Activated T-helper 9 cell treated with anti-CD3 and anti-CD28 coated beads, Interleukin-2, amount 50 U/mL, for 16 hours (primary cell): ENCODE data around the gene TRAPPC3.
"Not testable (repeated sequence)": the region's sequence is repeated elsewhere in the genome, so short reads cannot be mapped to it uniquely, and the experiment has no call there.

Source experiments
- DNase-seq: peaks from one replicate; pipeline ENCODE4 v3.0.0-alpha.2; 2020; ENCODE audit warnings: low read depth

The TRAPPC3 gene

GRCh38 chr1:36149237-36149972, at the start of gene TRAPPC3:
Gene TRAPPC3 (minus strand): TSS chr1:36149486. CDS start chr1:36149378, 108 bp downstream.
- DNase-seq, result peak; percentile 100

- DNase-seq, result no peak
Measured at GRCh38 chr1:36198641-36199040, 49.4 kb upstream of the TRAPPC3 start.

DNA sequence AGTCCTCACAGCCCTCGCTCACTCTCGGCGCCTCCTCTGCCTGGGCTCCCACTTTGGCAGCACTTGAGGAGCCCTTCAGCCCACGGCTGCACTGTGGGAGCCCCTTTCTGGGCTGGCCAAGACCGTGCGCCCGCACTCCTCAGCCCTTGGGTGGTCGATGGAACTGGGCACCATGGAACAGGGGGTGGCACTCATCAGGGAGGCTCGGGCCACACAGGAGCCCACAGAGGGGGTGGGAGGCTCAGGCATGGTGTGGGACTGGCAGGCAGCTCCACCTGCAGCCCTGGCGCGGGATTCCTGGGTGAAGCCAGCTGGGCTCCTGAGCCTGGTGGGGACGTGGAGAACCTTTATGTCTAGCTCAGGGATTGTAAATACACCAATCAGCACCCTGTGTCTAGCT, 47.5 kb upstream of the TRAPPC3 start:
- DNase-seq, result not testable (repeated sequence)

GRCh38 chr1:36187800-36188593, 38.7 kb upstream of the TRAPPC3 start:
- DNase-seq, result peak; percentile 64

GRCh38 chr1:36183309-36183856, 34.1 kb upstream of the TRAPPC3 start:
- no peak for DNase-seq

GRCh38 chr1:36182734-36183133, 33.4 kb upstream of the TRAPPC3 start:
- no peak for DNase-seq

GRCh38 chr1:36179220-36179600, 29.9 kb upstream of the TRAPPC3 start:
- DNase-seq, result no peak

DNA sequence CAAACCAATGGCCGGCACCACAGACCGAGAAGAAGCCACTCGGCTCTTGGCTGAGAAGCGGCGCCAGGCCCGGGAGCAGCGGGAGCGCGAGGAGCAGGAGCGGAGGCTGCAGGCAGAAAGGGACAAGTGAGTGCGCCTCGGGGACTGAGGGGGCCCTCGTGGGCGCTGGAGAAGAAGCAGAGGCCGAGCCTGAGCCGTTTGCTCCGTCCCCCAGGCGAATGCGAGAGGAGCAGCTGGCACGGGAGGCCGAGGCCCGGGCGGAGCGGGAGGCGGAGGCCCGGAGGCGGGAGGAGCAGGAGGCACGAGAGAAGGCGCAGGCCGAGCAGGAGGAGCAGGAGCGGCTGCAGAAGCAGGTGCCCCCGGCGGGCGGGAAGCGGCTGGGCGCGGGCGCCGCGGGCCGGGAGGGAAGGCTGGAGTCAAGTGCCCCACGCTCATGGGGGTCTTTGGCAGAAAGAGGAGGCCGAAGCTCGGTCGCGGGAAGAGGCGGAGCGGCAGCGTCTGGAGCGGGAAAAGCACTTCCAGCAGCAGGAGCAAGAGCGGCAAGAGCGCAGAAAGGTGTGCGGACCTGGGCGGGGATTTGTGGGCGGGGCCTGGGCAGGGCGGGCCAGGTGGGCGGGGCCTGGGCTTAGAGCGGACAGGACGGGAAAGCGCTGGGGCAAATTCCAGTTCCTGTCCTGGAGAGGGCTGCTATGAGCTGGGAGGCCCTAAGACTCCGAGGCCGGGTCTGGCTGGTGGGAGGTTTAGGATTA, 29.4 kb upstream of the TRAPPC3 start:
- DNase-seq, result no peak

DNA sequence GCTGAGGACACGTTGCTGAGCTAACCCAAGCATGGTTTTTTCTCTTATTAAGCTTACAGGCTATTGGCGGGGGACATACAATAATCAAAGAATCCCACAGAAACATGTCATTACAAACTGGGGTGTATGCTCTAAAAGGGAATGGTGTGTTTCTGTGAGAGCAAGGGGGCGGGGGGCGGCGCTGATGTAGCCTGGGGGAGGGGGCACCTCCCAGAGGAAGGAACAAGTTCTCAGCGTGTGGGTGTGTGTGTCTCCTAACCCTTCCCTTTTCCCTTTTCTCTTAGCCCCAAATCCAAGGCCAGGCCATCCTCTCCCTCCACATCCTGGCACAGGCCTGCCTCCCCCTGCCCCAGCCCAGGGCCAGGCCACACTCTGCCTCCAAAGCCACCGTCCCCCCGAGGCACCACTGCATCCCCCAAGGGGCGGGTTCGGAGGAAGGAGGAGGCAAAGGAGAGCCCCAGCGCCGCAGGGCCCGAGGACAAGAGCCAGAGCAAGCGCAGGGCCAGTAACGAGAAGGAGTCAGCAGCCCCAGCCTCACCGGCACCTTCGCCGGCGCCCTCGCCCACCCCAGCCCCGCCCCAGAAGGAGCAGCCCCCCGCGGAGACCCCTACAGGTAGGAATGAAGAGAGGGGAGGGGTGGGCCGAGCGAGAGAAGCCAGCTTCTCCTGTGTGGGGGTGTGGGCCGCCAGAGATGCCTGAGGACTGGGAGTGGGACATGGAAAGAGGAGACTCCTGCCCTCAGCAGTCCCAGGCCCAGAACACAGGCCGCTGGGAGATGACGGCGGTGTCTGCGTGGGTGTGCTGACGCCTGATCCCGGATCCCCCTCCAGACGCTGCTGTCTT, 28.5 kb upstream of the TRAPPC3 start:
- DNase-seq, result no peak

GRCh38 chr1:36176106-36176949, 27.0 kb upstream of the TRAPPC3 start:
- no peak for DNase-seq

- DNase-seq, result no peak
Measured at GRCh38 chr1:36175137-36176095, 26.1 kb upstream of the TRAPPC3 start.

DNA sequence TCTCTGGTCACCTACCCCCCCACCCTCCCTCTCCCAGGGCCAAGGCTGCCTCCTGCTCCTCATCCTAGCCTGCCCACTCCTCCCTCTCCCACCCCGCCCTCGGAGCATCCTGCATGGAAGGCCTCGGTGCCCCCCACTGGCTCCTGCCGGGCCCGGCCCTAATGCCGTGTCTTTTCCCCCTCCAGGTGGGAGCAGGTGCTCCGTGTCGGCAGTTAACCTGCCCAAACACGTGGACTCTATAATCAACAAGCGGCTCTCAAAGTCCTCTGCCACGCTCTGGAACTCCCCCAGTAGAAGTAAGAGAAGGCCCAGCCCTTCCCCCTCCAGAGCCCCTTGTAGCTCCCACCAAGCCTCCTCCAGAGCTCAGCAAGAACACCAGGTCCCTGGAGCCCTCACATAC, 25.4 kb upstream of the TRAPPC3 start:
- no peak for DNase-seq

GRCh38 chr1:36172983-36173382, 23.7 kb upstream of the TRAPPC3 start:
- DNase-seq, result no peak

DNA sequence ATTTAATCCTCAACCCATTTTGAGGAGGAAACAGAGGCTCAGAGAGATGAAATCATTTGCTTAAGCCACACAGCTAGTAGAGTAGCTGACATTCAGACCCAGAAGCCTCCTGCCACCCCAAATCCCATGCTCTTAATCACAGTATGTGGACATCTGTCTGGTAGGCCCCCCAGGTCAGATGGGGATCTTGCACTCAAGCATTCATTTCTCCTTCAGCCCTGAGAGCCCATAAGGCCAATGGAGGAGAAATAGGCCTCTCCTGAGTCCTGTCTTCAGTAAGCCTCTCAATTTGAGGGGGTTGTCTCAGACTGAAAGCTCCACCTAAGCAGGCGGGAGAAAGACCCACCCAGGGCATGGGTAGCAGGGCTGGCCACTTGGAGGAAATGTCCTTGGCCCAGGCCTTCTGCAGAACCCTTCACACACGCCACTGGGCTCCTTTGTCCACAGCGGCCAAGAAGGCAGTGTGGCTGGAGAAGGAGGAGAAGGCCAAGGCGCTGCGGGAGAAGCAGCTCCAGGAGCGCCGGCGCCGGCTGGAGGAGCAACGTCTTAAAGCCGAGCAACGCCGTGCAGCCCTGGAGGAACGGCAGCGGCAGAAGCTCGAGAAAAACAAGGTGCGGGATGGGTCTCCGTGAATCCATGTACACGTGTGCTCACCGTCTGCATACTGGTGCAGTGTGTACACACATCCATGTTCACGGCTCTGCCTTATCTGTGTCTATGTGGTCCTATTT, 22.9 kb upstream of the TRAPPC3 start:
- DNase-seq, result no peak

DNA sequence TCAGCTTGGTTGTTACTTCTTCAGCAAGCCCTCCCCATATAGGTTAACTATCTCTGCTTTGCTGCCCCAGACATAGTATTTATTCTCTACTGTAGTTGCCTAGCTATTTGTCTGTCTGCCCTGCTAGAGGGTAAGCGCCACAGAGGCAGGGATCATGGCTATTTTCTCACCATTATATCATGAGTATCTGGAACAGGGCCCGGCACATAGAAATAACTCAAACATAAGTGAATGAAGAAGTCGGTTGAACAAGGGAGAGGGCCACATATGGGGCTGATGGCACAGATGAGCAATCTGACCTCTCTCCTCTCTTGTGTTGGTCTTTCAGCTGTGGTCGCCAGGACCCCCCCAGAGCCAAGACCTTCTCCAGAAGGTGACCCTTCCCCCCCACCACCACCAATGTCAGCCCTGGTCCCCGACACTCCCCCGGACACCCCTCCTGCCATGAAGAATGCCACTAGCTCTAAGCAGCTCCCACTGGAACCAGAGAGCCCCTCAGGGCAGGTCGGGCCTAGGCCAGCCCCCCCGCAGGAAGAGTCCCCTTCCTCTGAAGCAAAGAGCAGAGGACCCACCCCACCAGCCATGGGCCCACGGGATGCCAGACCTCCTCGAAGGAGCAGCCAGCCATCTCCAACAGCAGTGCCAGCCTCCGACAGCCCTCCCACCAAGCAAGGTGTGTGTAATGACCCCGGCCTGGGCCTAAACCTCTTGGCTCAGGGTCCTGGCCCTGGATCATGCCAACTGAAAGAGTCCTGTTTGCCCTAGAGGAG, 21.5 kb upstream of the TRAPPC3 start:
- no peak for DNase-seq

GRCh38 chr1:36168514-36168913, 19.2 kb upstream of the TRAPPC3 start:
- no peak for DNase-seq

GRCh38 chr1:36166938-36167905, 17.9 kb upstream of the TRAPPC3 start:
- no peak for DNase-seq
